22Rv1 (cell line): Measurements from ENCODE around the gene B4GALNT3.

Source experiments
- ZFX ChIP-seq: fragments of 450-650 bp; IDR thresholded peaks from 2 replicates; pipeline ENCODE4 v1.6.1; 2017; ENCODE audit warnings: antibody characterized with exemption, borderline replicate concordance
- TF ChIP-seq, protein P1 (sequence below): fragments of 450-650 bp; IDR thresholded peaks from 2 replicates; pipeline ENCODE4 v1.5.1; 2017; ENCODE audit warnings: mild to moderate bottlenecking

DNA sequence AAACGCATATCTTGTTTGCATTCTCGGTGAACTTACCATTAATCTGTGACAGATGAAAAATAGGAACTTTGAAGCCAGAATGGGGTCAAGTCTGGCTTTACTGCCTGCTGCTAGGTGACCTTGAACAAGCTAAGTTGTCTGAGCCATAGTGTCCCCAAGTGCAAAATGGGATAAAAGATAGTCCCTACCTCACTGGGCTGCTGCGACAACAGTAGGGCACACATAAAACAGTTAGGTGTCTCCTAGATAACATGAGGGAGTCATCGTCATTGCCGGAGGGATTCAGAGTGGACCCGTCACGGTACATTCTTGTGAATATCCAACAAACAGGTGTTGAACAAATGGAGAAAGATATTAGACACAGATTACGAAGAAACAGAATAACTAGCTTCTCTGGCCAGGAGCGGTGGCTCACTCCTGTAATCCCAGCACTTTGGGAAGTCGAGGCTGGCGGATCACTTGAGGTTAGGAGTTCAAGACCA is 132.3 kb downstream of the B4GALNT3 start:
- TF ChIP-seq, protein P1, sequence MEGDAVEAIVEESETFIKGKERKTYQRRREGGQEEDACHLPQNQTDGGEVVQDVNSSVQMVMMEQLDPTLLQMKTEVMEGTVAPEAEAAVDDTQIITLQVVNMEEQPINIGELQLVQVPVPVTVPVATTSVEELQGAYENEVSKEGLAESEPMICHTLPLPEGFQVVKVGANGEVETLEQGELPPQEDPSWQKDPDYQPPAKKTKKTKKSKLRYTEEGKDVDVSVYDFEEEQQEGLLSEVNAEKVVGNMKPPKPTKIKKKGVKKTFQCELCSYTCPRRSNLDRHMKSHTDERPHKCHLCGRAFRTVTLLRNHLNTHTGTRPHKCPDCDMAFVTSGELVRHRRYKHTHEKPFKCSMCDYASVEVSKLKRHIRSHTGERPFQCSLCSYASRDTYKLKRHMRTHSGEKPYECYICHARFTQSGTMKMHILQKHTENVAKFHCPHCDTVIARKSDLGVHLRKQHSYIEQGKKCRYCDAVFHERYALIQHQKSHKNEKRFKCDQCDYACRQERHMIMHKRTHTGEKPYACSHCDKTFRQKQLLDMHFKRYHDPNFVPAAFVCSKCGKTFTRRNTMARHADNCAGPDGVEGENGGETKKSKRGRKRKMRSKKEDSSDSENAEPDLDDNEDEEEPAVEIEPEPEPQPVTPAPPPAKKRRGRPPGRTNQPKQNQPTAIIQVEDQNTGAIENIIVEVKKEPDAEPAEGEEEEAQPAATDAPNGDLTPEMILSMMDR = no peak
- no peak for TF ChIP-seq ZFX
